Measurements from ENCODE around the gene VIL1.
A peak's percentile ranks its signal among the peaks of the same experiment; 100 is the strongest.

Gene VIL1

DNA sequence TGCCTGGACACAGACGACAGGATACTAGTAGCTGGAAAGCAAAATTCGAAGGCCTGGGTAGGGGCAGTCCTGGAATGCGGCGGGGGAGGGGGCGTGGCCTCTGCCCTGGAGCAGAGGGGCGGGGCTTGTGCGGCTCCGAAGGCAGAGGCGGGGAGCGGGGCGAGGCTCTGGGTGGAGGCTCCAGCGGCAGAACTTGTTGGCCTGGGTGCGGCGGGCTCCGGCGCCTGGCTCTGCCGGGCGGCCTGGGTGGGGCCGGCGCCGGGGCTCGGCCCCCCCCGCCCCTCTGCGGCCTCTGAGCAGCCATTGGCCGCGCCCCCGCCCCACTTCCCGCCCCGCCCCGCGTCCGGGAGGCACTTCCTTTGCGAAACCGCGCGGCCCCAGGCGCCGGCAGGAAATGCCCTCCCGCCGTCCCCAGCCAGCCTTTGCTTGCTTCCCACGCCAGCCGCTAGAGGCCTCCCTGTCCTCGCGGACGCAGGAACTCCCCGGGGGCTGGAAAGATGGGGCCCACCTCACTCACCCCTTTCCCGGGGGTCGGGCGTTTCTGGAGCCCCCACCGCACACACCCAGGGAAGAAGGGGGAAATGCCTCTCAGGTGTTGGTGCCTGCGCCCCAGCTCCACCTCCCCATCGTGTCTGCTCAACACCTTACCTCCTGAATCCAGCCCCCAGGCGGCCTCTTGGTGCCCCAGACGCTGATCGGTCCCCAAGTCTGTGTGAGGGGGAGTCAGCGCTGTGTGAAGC, 12.5 kb upstream of the VIL1 start:
- peaks cover 12% of the 10 kb centered on the region for H3K36me3 Mint-ChIP-seq (ENCODE audit: low read depth)
- H3K4me1 Mint-ChIP-seq: peaks cover 43% of the 10 kb centered on the region
- H3K27me3 Mint-ChIP-seq (ENCODE audit: low read depth): no peaks in the 10 kb centered on the region
- H3K27ac Mint-ChIP-seq: peak overlapping the region; percentile 95 to 98 (median 96)
- H3K4me3 Mint-ChIP-seq: peak overlapping the region; percentile 84 to 86 (median 85)
- peak; percentile 72 to 79 (median 76) for TF ChIP-seq CTCF (IDR thresholded peaks at IDR 0.05; ENCODE audit: unreplicated experiment in 3 of 3)
- H3K9me3 Mint-ChIP-seq: no peaks in the 10 kb centered on the region

GRCh38 chr2:218406949-218407618, 11.8 kb upstream of the VIL1 start:
- peak overlapping the region; percentile 95 to 98 (median 96) for H3K27ac Mint-ChIP-seq
- H3K4me3 Mint-ChIP-seq: peak overlapping the region; percentile 83 to 86 (median 85)
- H3K27me3 Mint-ChIP-seq (ENCODE audit: low read depth): no peaks in the 10 kb centered on the region
- TF ChIP-seq CTCF (IDR thresholded peaks at IDR 0.05; ENCODE audit: unreplicated experiment in 3 of 3): no peak
- H3K36me3 Mint-ChIP-seq (ENCODE audit: low read depth): peaks cover 12% of the 10 kb centered on the region
- H3K4me1 Mint-ChIP-seq: peaks cover 43% of the 10 kb centered on the region
- H3K9me3 Mint-ChIP-seq: no peaks in the 10 kb centered on the region

GRCh38 chr2:218407717-218408116, 11.2 kb upstream of the VIL1 start:
- no peaks in the 10 kb centered on the region for H3K9me3 Mint-ChIP-seq

DNA sequence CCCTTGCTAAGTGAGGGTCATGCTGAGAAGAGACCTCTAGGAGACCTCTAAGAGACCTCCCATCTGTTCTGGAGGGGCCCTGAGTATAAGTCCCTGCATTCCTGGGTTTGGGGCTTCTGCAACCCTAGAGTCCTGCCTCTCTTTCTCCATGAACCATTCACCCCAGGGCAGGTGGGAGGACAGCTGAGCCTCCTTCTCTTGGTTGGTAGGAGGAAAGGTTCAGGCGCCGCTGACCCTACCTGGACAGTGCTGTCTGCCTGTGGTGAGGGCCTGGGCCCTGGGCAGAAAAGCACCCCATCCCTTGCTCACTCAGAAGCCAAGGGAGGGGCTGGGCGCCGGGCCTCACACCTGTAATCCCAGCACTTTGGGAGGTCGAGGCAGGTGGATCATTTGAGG, 604 bp upstream of the VIL1 start:
- H3K4me3 Mint-ChIP-seq: no peak overlapping the region
- H3K36me3 Mint-ChIP-seq (ENCODE audit: low read depth): no peaks in the 10 kb centered on the region
- no peaks in the 10 kb centered on the region for H3K9me3 Mint-ChIP-seq
- no peaks in the 10 kb centered on the region for H3K27me3 Mint-ChIP-seq (ENCODE audit: low read depth)
- H3K4me1 Mint-ChIP-seq: no peaks in the 10 kb centered on the region
- TF ChIP-seq CTCF (IDR thresholded peaks at IDR 0.05; ENCODE audit: unreplicated experiment in 3 of 3): no peak
- H3K27ac Mint-ChIP-seq: no peak overlapping the region

More at GRCh38 chr2:218407717-218408116, 11.2 kb upstream of the VIL1 start:
- peaks cover 43% of the 10 kb centered on the region for H3K4me1 Mint-ChIP-seq
- peak overlapping the region; percentile 95 to 98 (median 96) for H3K27ac Mint-ChIP-seq
- peaks cover 12% of the 10 kb centered on the region for H3K36me3 Mint-ChIP-seq (ENCODE audit: low read depth)
- H3K27me3 Mint-ChIP-seq (ENCODE audit: low read depth): no peaks in the 10 kb centered on the region
- peak overlapping the region in 2 of 3 experiments; percentile 33 to 42 for H3K4me3 Mint-ChIP-seq
- no peak for TF ChIP-seq CTCF (IDR thresholded peaks at IDR 0.05; ENCODE audit: unreplicated experiment in 3 of 3)

GRCh38 chr2:218419630-218420216, 800 bp downstream of the VIL1 start:
- H3K36me3 Mint-ChIP-seq (ENCODE audit: low read depth): no peaks in the 10 kb centered on the region
- no peaks in the 10 kb centered on the region for H3K4me1 Mint-ChIP-seq
- H3K27me3 Mint-ChIP-seq (ENCODE audit: low read depth): no peaks in the 10 kb centered on the region
- peak overlapping the region in 2 of 3 experiments; percentile 48 to 51 for H3K4me3 Mint-ChIP-seq
- no peaks in the 10 kb centered on the region for H3K9me3 Mint-ChIP-seq
- TF ChIP-seq CTCF (IDR thresholded peaks at IDR 0.05; ENCODE audit: unreplicated experiment in 3 of 3): no peak
- H3K27ac Mint-ChIP-seq: peak overlapping the region in 1 of 3 experiments; percentile 60
